HG03039 (cell line): ENCODE data around the gene GTF3C6.
A peak's percentile ranks its signal among the peaks of the same experiment; 100 is the strongest.
"Not testable (repeated sequence)": the region's sequence is repeated elsewhere in the genome, so short reads cannot be mapped to it uniquely, and the experiment has no call there.

Source experiments
- ATAC-seq: cut with Tn5 transposase; IDR thresholded peaks from one replicate; pipeline ENCODE4 v1.9.1; 2021; ENCODE audit warnings: mild to moderate bottlenecking, moderate library complexity; ENCODE audit not compliant: unreplicated experiment

The GTF3C6 gene

GRCh38 chr6:110958329-110959192, at the start of gene GTF3C6:
TSS of gene GTF3C6 (plus strand) at chr6:110958706. CDS start at chr6:110958770, 64 bp downstream.
- peak; percentile 96 for ATAC-seq

GRCh38 chr6:110930781-110931180, 27.7 kb upstream of the GTF3C6 start:
- no peak for ATAC-seq

GRCh38 chr6:110933912-110934311, 24.6 kb upstream of the GTF3C6 start:
- no peak for ATAC-seq

GRCh38 chr6:110934381-110934898, 24.1 kb upstream of the GTF3C6 start:
- ATAC-seq, result no peak

- ATAC-seq, result no peak
These were observed 23.3 kb upstream of the GTF3C6 start for GRCh38 chr6:110935171-110935570.

GRCh38 chr6:110938171-110938570, 20.3 kb upstream of the GTF3C6 start:
- no peak for ATAC-seq

DNA sequence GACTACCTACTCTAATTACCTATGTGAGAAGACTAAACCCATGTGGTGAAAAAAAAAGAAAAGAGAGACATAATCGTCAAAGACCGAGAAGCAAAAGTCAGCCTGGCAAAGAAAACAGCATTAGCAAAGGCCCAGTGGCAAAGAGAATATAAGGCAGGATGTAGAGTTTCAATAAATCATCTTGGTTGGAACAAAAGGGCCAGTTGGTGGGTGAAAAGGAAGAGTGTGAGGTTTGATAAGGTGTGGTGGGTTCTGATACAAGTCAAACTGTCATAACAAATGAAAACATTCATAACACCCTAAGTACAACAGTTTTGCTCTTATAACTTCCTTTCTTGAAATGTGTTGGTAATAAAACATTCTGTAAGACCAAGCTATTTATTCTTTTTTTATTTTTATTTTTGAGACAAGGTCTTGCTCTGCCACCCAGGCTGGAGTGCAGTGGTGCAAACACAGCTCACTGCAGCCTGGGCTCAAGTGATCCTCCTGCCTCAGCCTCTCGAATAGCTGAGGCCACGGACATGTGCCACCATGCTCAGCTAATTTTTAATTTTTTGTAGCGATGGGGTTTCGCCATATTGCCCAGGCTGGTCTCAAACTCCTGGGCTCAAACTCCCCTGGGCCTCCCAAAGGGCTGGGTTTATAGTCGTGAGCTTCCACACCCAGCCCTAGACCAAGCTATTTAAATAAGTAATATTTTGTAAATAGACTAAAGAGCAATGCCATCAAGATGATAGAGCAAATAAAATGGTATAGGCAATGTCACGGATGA, 18.9 kb upstream of the GTF3C6 start:
- ATAC-seq, result no peak

DNA sequence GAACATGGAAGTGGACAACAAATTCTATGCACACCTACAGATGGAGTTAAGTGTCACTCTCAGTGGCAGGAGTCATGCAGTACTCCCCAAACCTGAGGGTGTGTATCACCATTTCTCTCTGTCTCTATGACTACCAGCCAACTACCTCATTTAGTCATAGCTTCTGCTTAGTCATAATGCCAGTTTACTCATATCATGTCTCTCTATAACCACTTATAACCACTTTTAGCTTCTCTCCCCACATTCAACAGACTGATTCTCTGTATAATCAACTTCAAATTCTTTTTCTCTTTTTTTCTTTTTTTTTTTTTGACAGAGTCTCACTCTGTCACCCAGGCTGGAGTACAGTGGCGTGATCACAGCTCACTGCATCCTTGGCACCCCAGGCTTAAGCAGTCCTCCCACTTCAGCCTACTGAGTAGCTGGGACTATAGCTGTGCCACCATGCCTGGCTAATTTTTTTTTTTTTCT, 13.8 kb upstream of the GTF3C6 start:
- ATAC-seq, result peak; percentile 100

DNA sequence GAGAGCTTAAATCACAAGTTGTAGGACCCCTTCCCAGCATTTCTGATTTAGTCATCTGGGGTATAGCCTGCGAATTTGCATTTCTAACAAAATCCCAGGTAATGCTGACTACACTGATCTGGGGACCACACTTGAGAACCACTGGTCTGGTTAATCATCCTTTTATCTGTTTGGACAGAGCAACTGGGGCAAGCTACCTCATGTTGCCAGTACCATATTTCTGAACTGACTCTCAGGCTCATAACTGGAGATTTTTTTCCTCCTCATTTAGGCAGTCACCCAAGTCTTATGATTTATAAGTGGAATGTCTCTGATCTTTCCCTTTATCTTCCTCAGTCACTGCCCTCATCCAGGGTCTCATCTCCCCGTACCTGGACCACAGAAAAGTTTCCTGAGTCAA, 12.0 kb upstream of the GTF3C6 start:
- ATAC-seq, result no peak

DNA sequence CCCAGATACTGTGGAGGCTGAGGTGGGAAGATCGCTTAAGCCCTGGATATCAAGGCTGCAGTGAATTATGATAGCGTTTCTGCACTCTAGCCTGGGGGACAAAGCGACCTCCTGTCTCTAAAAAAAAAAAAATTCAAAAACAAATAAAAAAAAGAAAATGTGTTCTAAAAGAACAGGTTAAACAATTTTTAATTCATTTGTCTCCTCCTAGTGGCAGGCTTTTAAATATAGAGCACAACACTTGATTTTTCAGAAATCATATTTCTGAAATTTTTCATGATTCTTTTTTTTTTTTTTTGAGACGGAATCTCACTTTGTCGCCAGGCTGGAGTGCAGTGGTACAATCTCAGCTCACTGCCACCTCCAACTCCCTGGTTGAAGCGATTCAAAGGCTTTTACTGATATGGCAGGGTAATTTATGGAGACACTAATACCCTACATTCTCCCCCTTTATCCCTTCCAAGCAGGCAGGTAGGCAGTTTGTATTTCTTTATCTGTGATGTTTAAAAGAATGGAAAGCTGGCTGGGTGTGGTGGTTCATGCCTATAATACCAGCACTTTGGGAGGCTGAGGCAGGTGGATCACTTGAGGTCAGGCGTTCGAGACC, 8.7 kb upstream of the GTF3C6 start:
- ATAC-seq, result no peak

- ATAC-seq, result no peak
These were observed 8.1 kb upstream of the GTF3C6 start for GRCh38 chr6:110950440-110950839.

DNA sequence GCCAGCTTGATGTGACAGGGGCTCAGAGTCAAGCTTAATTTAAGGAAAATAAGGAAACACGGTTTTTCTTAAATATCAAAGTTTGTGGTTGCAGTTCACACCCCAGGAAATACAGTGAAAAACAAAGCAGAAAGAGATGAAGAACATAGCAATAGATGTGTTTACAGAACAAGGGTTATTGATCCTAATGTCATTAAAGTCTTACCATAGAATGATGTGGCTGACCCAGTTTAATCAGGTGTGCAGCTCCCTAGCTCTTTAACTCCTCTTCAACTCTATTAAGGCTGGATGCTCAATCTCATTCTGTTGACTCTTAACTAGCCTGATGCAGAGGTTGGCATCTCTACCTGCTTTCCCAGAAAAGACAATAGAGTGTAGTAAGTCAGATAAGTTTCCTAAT, 7.5 kb upstream of the GTF3C6 start:
- no peak for ATAC-seq

- ATAC-seq, result no peak
These were observed 6.3 kb upstream of the GTF3C6 start for GRCh38 chr6:110951986-110952794.

DNA sequence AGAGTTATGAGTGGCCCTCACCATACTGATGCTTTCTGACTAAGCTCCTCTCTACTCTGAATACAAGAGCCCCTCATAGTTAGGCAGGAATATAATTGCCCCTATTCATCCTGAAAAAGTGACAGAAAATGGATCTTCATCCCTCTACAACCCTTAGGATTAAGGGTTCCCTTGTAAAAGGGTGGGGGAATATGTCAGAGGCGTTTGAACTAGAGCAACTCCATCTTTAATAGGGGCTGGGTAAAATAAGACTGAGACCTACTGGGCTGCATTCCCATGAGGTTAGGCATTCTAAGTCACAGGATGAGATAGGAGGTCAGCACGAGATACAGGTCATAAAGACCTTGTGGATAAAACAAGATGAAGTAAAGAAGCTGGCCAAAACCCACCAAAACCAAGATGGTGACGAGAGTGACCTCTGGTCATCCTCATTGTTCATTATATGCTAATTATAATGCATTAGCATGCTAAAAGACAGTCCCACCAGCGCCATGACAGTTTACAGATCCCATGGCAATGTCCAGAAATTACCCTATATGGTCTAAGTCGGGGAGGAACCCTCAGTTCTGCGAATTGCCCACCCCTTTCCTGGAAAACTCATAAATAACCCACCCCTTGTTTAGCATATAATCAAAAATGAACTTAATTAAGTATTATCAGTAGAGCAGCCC, 4.7 kb upstream of the GTF3C6 start:
- ATAC-seq, result no peak

DNA sequence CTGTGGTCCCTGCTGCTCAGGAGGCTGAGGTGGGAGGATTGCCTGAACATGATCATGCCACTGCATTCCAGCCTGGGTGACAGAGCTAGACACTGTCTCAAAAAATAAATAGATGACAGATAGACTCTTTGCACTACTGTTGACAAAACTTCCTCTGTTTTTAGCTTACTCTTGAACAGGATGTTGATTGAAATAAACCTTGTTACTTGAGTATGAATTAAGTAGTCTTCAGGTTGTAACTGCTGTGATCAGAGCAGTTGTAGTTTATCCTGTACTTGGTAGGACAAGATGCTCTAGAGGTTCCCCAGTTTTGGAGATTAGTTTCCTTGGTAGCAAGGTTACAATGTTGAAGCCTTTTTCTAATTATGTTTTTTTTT, 1.5 kb downstream of the GTF3C6 start:
- no peak for ATAC-seq

DNA sequence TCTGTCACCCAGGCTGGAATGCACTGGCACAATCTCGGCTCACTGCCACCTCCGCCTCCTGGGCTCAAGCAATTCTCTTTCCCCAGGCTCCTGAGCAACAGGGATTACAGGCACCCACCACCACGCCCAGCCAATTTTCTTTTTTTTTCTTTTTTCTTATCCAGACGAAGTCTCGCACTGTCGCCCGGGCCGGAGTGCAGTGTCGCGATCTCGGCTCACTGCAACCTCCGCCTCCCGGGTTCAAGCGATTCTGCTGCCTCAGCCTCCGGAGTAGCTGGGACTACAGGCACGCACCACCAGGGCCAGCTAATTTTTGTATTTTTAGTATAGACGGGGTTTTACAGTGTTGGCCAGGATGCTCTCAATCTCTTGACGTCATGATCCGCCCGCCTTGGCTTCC, 4.1 kb downstream of the GTF3C6 start:
- not testable (repeated sequence) for ATAC-seq

DNA sequence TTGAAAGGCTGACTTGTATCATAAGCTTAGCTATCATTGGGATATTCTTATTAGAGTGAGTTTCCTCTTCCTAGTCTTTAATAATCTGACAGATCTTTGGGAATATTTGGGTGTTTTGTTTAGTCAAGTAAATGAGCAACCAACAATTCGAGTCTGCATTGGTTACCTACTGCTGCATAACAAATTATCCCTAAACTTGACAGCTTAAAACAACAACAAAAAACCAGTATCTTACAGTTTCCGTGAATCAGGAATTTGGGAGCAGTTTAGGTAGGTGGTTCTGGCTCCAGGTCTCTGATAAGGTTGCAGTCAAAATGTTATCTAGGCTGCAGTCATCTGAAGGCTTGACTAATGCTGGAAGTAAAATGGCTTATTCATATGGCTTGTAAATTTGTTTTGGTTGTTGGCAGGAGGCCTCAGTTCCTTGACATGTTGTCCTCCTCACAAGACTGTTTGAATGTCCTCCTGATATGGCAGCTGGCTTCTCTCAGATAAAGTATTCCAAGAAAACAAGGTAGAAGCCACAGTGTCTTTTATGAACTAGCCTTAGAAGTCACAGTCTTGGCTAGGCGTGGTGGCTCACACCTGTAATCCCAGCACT, 7.2 kb downstream of the GTF3C6 start:
- ATAC-seq, result no peak

GRCh38 chr6:110968661-110969060, 10.2 kb downstream of the GTF3C6 start:
- ATAC-seq, result not testable (repeated sequence)

GRCh38 chr6:110971468-110971867, 13.0 kb downstream of the GTF3C6 start:
- ATAC-seq, result no peak

DNA sequence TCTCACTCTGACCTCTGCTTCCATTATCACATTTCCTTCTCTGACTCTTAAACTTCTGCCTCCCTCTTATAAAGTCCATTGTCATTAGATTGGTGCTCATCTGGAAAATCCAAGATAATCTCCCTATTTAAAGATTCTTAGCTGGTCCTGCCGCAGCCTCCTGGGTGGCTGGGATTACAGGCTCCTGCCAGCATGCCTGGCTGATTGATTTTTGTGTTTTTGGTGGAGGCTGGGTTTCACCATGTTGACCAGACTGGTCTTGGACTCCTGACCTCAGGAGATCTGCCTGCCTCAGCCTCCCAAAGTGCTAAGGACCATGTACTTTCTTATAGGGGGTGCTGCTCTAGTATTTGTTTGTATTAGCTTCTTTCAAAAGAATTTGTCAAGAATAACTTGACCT, 18.1 kb downstream of the GTF3C6 start:
- no peak for ATAC-seq
